CD4-positive, alpha-beta T cell treated with Interleukin-6 at 100 ng/mL for 8 hours (primary cell): Measurements from ENCODE around the gene CLK2.

Experiments used
- DNase-seq: peaks from one replicate; pipeline ENCODE4 v3.0.0-alpha.2; 2020; ENCODE audit warnings: mixed read lengths, low spot score

CLK2 gene

DNA sequence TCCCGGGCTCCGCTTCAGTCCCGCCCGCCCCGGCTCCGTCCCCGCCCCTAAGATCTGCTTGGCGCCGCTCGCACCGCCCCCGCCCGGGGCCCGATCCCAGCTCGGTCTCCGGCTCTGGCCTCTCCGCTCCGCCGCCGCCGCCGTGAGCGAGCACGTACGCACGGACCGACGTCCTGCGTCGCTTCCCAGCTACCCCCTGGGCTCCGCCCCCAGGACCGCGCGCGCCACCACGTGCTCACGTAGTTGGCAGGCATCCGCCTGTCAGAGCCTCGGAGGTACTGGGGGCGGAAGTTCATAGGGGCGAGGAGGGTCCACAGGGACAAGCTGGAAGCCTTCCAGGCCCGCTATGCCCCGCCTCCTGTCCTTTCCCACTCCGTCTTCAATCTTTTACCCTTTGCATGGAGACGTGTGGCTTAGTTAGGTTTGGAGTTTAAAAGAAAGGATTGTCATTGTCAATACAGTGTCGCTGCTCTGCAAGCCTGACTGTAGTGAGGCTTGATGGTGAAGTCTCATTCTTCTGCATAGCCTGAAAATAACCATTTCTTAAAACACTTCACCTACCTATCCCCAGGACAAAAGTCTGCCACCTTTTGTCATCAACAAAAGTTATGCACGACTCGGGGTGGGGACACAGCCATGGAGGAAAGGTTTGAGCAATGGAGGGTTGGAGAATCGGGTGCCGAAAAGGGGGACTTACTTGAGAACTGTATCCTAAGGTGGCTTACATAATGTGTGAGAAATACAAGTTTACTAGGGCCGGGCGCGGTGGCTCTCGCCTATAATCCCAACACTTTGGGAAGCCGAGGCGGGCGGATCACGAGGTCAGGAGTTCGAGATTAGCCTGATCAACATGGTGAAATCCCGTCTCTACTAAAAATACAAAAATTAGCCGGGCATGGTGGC, at the start of gene CLK2:
Gene CLK2 (minus strand): TSS at position 162 of the 903 bp plus-strand sequence. CDS start 2,527 bp downstream, outside the sequence.
- DNase-seq = peak; percentile 94

GRCh38 chr1:155322571-155322952, 49.3 kb upstream of the CLK2 start:
- DNase-seq = no peak

DNA sequence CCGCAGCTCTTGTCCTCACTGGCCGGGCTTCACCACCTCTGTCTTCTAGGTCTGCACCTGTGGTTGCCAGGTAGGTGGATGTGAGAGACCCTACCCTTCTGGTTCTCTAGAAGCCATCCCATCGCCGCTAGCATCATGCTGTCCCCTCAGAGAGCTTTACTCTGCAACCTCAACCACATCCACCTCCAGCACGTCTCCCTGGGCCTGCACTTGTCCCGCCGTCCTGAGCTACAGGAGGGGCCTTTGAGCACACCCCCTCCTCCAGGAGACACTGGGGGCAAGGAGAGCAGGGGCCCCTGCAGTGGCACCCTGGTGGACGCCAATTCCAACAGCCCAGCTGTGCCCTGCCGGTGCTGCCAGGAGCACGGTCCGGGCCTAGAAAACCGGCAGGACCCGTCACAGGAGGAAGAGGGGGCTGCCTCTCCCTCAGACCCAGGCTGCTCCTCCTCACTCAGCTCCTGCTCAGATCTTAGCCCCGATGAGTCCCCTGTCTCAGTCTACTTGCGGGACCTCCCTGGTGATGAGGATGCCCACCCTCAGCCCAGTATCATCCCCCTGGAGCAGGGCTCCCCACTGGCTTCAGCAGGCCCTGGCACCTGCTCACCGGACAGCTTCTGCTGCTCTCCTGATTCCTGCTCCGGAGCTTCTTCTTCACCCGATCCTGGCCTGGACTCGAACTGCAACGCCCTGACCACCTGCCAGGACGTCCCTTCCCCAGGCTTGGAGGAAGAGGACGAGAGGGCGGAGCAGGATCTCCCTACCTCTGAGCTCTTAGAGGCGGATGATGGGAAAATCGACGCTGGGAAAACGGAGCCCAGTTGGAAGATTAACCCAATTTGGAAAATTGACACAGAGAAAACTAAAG, 48.6 kb upstream of the CLK2 start:
- DNase-seq = no peak

GRCh38 chr1:155320661-155321617, 47.6 kb upstream of the CLK2 start, which contains the start of gene RUSC1:
Gene RUSC1, plus strand, starts transcription at chr1:155320894. Its CDS starts 880 bp downstream, at chr1:155321774.
- peak; percentile 65 for DNase-seq

GRCh38 chr1:155320252-155320651, 46.9 kb upstream of the CLK2 start:
- no peak for DNase-seq

DNA sequence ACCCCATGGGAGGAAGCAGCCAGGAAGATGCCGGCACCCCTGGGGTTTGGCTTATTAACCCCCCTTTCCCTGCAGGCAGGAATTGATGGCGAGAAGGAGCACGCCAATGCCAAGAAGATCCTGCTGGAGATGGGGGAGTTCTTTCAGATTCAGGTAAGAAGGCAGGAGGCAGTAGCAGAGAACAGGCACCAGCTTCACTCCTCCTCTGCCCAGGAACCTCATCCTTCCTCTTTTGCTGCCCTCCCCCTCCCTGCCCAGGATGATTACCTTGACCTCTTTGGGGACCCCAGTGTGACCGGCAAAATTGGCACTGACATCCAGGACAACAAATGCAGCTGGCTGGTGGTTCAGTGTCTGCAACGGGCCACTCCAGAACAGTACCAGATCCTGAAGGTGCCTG, 46.2 kb upstream of the CLK2 start:
- DNase-seq = no peak

GRCh38 chr1:155318082-155318481, 44.8 kb upstream of the CLK2 start:
- DNase-seq = no peak

- DNase-seq = no peak
Measured at GRCh38 chr1:155316922-155317321, 43.6 kb upstream of the CLK2 start.

DNA sequence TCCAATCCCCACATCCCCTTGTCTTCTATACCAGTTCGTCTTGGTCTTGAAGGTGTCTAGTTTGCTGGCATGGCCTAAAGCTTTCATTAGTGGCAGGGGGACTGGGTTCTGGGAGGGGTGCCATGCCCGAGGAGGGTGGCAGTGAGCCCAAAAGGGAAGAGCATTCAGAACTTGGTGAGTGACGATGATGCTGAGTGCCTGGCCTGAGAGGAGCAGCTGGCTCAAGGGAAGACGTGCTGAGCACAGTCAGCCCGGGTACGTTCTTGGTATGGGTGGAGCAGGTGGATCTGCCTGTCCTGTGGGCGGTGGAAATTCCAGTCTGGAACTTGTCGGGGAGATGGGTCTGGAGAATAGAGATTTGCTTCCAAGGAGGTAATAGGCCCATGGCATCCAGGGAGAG, 40.0 kb upstream of the CLK2 start:
- DNase-seq = no peak

DNA sequence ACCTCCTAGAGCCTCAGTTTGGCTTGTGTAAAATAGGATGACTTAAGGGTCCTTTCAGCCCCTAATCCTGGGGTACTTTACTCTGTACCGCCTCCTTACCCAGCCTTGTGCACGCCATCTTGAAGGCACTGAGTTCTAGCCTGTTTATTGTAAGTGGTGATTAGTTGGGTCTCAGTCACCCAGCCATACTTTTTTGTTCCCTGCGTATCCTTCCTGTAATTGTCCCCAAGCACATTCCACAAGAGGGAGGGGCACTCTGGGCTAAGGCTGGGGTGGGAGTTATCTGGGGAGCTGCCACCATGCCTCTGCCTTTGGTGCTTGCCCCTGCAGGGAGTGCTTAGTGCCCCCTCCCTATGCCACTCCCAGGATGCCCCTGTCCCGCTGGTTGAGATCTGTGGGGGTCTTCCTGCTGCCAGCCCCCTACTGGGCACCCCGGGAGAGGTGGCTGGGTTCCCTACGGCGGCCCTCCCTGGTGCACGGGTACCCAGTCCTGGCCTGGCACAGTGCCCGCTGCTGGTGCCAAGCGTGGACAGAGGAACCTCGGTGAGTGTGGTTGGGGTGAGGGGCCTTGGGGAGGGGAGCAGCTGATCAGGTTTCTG, 36.2 kb upstream of the CLK2 start:
- no peak for DNase-seq

DNA sequence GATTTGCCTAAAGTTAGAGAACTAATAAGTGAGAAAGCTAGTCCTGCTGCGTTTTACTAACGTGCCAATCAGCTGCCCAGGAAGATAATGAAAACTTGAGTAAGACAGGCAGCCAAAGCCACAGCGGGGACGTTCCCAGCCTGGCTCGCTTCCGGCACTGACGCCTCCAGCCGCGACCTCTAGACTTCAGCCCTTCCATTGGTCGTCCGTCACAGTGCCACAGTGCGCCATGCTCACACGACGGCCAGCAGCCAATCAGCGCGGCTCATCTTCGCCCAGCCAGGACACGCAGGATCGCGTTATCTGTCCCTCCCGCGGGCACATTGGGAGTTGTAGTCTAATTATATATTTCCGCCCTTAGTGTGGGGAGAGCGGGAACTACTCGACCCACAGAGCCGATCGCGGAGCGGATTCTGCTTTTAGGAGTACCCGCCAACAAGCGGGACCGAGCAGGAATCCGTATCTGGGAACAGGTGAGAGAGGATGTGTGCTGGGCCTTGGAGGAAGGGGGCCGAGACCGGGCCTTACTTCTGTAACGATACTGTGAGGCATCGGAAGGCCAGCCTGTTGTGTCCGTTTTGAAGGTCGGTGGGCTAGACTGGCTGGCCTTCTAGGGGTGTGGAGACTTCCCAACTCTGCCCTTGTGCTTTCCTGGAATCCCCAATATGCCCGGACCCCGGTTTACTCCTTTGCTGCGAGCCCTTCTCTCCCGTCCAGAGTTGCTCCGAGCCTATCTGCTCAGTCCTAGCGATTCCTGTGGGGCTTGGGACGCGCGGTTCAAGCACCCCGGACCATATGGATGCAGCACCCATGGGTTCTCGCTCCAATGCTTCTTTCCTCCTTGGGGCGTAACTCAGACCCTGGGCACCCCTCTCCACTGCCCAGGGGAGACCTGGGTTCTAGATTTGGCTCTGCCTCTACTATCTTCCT, 35.5 kb upstream of the CLK2 start, which contains the start of gene FDPS:
Gene FDPS (plus strand): TSS at position 374 of the 930 bp plus-strand sequence. CDS start 924 bp downstream, outside the sequence.
- DNase-seq = peak; percentile 98

DNA sequence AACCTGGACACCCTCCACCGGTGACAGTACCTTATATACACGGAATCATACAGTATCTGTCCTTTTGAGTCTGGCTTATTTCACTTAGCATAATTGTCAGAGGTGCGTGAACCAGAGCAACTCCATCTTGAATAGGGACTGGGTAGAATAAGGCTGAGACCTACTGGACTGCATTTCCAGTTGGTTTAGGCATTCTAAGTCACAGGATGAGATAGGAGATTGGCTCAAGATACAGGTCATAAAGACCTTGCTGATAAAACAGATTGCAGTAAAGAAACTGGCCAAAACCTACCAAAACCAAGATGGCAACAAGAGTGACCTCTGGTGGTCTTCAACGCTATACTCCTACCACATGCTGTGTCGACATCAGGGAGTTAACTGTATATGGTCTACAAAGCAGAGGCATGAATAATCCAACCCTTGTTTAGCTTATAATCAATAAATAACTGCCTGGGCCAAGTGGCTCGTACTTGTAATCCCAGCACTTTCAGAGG, 34.0 kb upstream of the CLK2 start:
- no peak for DNase-seq

GRCh38 chr1:155305881-155306391, 32.6 kb upstream of the CLK2 start:
- DNase-seq = no peak

GRCh38 chr1:155304558-155305063, 31.3 kb upstream of the CLK2 start:
- no peak for DNase-seq

DNA sequence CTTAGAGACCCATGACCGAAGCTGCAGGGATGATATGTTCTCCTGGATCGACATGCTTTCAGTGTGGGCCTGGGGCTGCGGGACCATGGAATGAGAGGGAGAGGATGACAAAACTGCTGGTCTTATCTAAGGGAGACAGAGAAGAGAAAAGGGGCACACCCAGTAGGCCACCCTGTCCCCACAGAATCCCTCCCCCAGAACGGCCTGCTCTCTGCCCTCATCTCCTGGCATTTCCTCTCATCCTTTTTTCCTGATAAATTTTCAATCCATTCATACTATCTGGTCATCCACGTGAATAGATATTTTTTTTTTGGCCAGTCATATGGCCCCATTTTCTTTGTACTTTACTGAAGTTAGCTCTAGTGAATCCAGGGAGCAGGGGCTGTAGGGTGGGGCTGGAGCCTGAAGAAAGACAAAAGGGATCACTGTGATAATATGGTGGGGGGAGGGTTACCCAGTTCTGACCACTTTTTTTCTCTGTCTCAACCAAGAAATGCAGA, 28.1 kb upstream of the CLK2 start, which contains the start of gene PKLR:
Gene PKLR (minus strand): TSS at position 97 of the 500 bp plus-strand sequence. CDS start 43 bp downstream, at position 54.
- DNase-seq = no peak

- no peak for DNase-seq
Measured at GRCh38 chr1:155300553-155301329, 27.4 kb upstream of the CLK2 start.

DNA sequence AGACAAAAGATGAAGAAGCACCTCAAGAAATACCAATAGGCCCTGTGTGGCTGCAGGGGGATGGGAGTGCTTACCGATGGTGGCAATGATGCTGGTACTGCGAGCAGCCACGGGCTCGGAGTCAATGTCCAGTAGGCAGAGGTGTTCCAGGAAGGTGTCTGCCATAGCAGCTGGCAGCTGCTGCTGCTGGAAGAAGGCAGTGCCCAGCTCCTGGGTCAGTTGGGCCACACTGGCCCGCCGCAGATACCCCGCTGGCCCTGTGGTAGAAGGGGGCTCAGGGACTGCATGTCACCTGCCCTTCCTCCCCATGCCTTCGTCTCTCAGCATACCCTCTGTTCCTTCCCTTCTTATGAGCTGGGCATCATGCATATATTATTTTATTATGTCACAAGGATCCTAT, 26.7 kb upstream of the CLK2 start:
- DNase-seq = no peak

- no peak for DNase-seq
Measured at GRCh38 chr1:155297384-155297783, 24.1 kb upstream of the CLK2 start.
